NB4 (cell line): ENCODE results near the gene SPIN2B.
A peak's percentile ranks its signal among the peaks of the same experiment; 100 is the strongest.
"Not testable (repeated sequence)": the region's sequence is repeated elsewhere in the genome, so short reads cannot be mapped to it uniquely, and the experiment has no call there.

Experiments used
- DNase-seq: peaks from one replicate; pipeline ENCODE4 v3.0.0; 2010; ENCODE audit warnings: low read depth
- H3K4me3 ChIP-seq: one replicate; pipeline ENCODE4 v1.5.1; 2011; ENCODE audit warnings: mild to moderate bottlenecking, low read depth, low read length, moderate library complexity
- CTCF ChIP-seq: IDR thresholded peaks from one replicate; pipeline ENCODE4 v1.5.1; 2012; ENCODE audit warnings: low read depth, low read length
- MAX ChIP-seq: IDR thresholded peaks from 2 replicates; pipeline ENCODE4 v1.6.1; 2011; ENCODE audit warnings: low read depth, low read length
- MYC ChIP-seq: IDR thresholded peaks from 2 replicates; pipeline ENCODE4 v1.6.1; 2011; ENCODE audit warnings: low read depth, low read length
- POLR2A ChIP-seq: IDR thresholded peaks from 2 replicates; pipeline ENCODE4 v1.6.1; 2011; ENCODE audit warnings: mild to moderate bottlenecking; ENCODE audit not compliant: insufficient read length; ENCODE audit errors: extremely low read depth

SPIN2B gene

DNA sequence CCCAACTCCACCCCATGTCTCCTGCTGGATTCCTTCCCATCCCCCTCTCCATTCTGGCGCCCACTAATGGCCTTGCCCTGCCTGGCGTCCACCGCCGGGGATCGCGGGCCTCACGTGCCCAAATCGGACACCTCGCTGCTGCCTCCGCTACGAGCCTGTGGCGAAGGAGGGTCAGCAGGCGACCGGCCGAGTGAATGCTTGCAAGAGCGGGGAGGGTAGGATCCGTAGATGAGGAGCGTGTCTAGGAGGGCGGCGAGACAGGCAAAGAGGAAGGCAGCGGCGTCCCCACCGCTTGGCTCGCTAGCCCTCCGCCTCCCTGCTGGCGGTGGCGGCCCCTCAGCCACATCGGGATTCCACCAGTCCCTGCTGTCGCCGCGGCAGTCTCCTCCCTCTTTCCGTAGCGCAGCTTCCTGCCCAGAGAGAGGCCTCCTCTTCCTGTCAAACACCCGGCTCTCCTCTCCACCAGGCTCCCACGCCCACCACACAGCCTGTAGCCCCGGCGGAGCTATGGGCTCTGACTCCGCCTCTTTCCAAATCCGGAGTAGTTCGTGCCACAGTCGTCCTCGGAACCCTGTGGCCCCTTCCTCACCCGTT lies at the start of gene SPIN2B:
Gene SPIN2B, minus strand, starts transcription at position 387 of the 594 bp plus-strand sequence.
- peak within 1 kb of the TSS; percentile 71 for H3K4me3 ChIP-seq
- peak; percentile 66; the same call in 1 of the 2 replicates for TF ChIP-seq MYC
- peak; percentile 49 for TF ChIP-seq POLR2A
- no peak for TF ChIP-seq MAX
- TF ChIP-seq CTCF: no peak
- peak; percentile 93 for DNase-seq

DNA sequence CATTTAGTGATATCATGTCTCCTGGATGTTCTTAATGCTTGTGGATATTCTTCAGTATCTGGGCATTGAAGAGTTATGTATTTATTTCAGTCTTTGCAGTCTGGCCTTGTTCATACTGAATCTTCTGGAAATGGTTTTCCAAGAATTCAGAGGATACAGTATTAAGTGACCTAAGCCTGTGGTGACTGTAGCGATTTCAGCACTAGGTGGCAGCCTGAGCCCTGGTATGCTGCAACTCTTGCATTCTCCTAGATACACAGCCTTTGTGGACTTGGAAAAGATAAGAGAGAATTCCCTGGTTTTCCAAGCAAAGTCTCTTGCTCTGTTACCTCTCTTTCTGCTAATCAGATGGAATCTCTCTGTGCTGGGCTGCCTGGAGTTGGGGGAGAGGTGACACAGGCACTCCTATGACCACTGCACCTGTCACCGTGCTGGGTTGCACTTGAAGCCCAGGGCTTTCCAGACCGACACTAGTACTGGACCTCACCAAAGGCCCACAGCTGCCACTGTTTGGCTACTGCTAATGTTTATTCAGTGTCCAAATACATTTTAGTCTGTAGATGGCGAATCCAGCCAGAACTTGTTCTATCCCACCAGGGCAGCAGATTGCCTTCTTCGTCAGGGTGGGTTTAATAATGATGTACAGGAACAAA lies 35.2 kb upstream of the SPIN2B start:
- peak; percentile 38 for TF ChIP-seq CTCF
- no peak for TF ChIP-seq MYC
- H3K4me3 ChIP-seq: no peak overlapping the region
- DNase-seq: peak; percentile 38

DNA sequence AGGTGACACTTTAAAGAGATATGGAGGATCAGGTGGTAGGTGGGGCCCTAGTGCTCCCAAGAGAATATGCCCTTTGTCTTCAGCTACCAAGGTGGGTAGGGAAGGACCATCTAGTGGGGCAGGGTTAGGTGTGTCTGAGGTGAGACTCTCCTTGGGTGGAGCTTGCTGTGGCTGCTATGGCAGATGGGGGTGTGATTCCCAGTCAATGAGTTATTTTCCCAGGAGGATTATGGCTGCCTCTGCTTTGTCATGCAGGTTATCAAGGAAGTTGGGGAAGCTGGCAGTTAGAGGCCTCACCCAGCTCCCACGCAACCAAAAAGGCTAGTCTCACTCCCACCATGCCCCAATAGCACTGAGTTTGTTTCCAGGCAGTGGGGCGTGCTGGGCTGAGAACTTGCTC lies 33.8 kb upstream of the SPIN2B start:
- TF ChIP-seq CTCF (no peak), POLR2A (no peak), MAX (no peak)
- DNase-seq: peak; percentile 41
- no peak overlapping the region for H3K4me3 ChIP-seq

DNA sequence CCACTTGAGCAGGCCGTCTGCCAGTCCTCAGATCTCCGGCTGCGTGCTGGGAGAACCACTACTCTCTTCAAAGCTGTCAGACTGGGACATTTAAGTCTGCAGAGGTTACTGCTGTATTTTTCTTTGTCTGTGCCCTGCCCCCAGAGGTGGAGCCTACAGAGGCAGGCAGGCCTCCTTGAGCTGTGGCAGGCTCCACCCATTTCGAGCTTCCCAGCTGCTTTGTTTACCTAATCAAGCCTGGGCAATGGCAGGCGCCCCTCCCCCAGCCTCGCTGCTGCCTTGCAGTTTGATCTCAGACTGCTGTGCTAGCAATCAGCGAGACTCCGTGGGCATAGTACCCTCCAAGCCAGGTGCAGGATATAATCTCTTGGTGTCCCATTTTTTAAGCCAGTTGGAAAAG lies 30.9 kb upstream of the SPIN2B start:
- not testable (repeated sequence) for H3K4me3 ChIP-seq, DNase-seq

DNA sequence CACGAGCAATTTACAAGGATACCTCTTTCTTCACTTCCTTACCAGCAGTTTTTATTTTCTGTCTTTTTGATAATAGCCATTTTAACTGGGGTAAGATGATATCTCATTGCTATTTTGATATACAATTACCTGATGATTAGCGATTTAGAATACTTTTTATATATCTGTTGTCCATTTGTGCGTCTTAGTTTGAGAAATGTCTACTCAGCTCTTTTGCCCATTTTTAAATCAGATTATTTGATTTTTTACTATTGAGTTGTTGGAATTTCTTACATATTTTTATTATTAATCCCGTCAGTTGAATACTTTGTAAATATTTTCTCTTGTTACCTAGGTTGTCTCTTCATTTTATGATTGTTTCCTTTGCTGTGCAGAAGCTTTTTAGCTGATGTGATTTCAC lies 17.3 kb upstream of the SPIN2B start:
- DNase-seq: no peak
- H3K4me3 ChIP-seq: no peak overlapping the region
- TF ChIP-seq CTCF (no peak), MAX (no peak), POLR2A (no peak), MYC (no peak)

GRCh38 chrX:57137501-57137900 lies 16.2 kb upstream of the SPIN2B start:
- no peak overlapping the region for H3K4me3 ChIP-seq
- DNase-seq: no peak
- no peak for TF ChIP-seq MAX
- no peak for TF ChIP-seq CTCF
- TF ChIP-seq MYC: no peak
- no peak for TF ChIP-seq POLR2A

GRCh38 chrX:57137073-57137472 lies 15.7 kb upstream of the SPIN2B start, which contains the start of gene SPIN2A:
Gene SPIN2A (minus strand): TSS chrX:57137397. CDS start chrX:57136597, 800 bp downstream.
- not testable (repeated sequence) for DNase-seq, H3K4me3 ChIP-seq

GRCh38 chrX:57136589-57136988 lies 15.2 kb upstream of the SPIN2B start:
- not testable (repeated sequence) for H3K4me3 ChIP-seq, DNase-seq
